Measurements from ENCODE around the gene LRP11. TPM values are rescaled to one million over a fixed set of nuclear protein-coding genes. Genes with fewer than 3 reads are reported as not detected.
"Not testable (repeated sequence)": the region's sequence is repeated elsewhere in the genome, so short reads cannot be mapped to it uniquely, and the experiment has no call there.

LRP11 gene
- total RNA-seq, 4 donors from 2014 or later: 56.0 to 98.3 (median 78.4) TPM

DNA sequence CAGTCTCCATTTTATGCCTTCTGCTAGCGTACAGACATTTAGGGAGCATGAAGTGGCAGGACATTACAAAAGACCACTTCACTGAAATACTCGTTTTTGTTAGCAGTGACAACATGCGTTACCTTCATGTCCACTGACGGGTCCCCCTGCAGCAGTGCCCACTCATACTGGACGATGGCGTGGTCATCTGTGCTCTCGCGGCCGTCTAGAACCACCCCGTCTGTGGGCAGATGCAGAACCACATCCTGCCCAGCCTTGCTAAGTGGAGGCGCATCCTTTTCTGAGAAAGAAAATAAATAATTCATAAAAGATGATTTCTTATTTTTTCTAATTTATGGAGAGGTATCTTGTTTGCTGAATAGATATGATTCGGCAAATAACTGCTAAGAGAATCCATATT lies 11.3 kb downstream of the LRP11 start:
- H3K4me3 ChIP-seq (ENCODE audit: low read depth, poor library complexity, severe bottlenecking): no peak overlapping the region
- intact Hi-C loops (cut with DNase I; ENCODE audit: low total_unique reads): no loop called here
- TF ChIP-seq, protein P1, sequence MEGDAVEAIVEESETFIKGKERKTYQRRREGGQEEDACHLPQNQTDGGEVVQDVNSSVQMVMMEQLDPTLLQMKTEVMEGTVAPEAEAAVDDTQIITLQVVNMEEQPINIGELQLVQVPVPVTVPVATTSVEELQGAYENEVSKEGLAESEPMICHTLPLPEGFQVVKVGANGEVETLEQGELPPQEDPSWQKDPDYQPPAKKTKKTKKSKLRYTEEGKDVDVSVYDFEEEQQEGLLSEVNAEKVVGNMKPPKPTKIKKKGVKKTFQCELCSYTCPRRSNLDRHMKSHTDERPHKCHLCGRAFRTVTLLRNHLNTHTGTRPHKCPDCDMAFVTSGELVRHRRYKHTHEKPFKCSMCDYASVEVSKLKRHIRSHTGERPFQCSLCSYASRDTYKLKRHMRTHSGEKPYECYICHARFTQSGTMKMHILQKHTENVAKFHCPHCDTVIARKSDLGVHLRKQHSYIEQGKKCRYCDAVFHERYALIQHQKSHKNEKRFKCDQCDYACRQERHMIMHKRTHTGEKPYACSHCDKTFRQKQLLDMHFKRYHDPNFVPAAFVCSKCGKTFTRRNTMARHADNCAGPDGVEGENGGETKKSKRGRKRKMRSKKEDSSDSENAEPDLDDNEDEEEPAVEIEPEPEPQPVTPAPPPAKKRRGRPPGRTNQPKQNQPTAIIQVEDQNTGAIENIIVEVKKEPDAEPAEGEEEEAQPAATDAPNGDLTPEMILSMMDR (IDR thresholded peaks at IDR 0.05): no peak
- no peak for TF ChIP-seq POLR2A (IDR thresholded peaks at IDR 0.05)
- no peak for DNase-seq (ENCODE audit: low spot score in 2 of 2)
- WGBS, 2 donors: 84 to 88% methylated on average over 12 of the region's 12 CpGs

DNA sequence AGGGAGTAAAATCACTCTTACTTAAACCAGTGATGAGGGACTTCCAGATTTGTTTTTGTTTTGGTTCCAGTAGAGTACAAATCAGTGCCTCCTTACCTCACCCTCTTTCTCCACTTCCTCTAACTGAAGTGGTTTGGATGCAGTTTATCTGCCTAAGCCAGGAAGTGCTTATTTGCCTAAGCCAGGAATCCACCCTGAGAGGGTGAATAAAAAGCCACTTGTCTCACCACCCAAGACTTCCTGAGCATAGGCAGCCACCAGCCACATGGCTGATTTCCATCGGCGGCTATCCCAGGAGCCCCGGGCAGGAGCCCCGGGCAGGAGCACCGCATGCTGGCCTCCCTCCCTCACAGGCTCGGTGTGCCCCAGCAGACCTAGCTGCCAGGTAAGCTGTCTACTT lies 12.0 kb downstream of the LRP11 start:
- no peak overlapping the region for H3K4me3 ChIP-seq (ENCODE audit: low read depth, poor library complexity, severe bottlenecking)
- DNase-seq (ENCODE audit: low spot score in 2 of 2): no peak
- intact Hi-C loops (cut with DNase I; ENCODE audit: low total_unique reads): no loop called here
- TF ChIP-seq, protein P1 (IDR thresholded peaks at IDR 0.05): no peak
- no peak for TF ChIP-seq POLR2A (IDR thresholded peaks at IDR 0.05)
- WGBS, 2 donors: 37 to 43% methylated on average over 6 of the region's 6 CpGs

DNA sequence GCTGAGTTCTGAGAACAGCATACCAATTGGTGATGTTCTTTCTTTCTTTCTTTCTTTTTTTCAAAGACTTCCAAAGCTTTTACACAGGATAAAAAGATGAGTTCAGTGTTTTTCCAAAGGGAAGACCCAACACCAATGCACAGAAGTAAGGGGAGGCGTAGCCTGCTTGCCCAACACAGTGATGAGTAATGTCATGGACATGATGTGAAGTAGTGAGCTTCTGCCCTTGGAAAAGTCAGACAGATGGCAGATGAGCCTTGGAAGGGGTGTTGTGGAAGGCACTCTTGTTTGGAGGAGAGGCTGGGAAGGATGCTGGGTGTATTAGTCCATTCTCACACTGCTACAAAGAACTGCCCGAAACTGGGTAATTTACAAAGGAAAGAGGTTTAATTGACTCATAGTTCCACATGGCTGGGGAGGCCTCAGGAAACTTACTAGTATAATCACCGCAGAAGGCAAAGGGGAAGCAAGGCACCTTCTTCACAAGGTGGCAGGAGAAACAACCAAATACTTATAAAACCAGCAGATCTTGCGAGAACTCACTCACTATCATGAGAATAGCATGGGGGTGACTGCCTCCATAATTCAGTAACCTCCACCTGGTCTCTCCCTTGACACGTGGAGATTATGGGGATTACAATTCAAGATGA lies 12.6 kb downstream of the LRP11 start:
- H3K4me3 ChIP-seq (ENCODE audit: low read depth, poor library complexity, severe bottlenecking): no peak overlapping the region
- intact Hi-C loops (cut with DNase I; ENCODE audit: low total_unique reads): no loop called here
- 85 to 90% methylated on average over 5 of the region's 5 CpGs for whole genome bisulfite sequencing, 2 donors
- DNase-seq (ENCODE audit: low spot score in 2 of 2): no peak
- TF ChIP-seq, protein P1 (IDR thresholded peaks at IDR 0.05): no peak
- TF ChIP-seq POLR2A (IDR thresholded peaks at IDR 0.05): no peak

DNA sequence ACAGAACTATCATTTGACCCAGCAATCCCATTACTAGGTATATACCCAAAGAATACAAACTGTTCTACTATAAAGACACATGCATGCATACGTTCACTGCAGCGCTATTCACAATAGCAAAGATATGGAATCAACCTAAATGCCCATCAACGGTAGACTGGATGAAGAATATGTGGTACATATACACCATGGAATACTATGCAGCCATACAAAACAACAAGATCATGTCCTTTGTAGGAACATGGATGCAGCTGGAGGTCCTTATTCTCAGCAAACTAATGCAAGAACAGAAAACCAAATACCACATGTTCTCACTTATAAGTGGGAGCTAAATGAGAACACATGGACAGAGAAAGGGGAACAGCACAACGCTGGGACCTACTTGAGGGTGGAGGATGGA lies 15.8 kb downstream of the LRP11 start:
- DNase-seq (ENCODE audit: low spot score in 2 of 2); H3K4me3 ChIP-seq (ENCODE audit: low read depth, poor library complexity, severe bottlenecking): not testable (repeated sequence)

DNA sequence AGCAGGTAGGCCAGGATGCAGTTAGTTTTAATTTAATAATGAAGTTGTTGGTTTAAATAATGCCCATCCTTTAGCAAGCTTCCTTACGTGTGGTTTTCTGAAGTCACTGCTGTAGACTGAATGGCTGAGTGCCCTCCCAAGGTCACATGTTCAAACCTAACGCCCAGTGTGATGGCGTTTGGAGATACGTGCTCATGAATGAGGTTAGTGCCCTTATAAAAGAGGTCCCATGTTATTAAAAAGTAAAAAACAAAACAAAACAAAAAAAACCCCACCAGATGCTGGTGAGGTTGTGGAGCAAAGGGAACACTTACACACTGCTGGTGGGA lies 16.3 kb downstream of the LRP11 start:
- intact Hi-C loops (cut with DNase I; ENCODE audit: low total_unique reads): no loop called here
- DNase-seq (ENCODE audit: low spot score in 2 of 2): no peak
- H3K4me3 ChIP-seq (ENCODE audit: low read depth, poor library complexity, severe bottlenecking): no peak overlapping the region
- WGBS, 2 donors: 49 to 50% methylated on average over 4 of the region's 4 CpGs
- TF ChIP-seq POLR2A (IDR thresholded peaks at IDR 0.05): no peak
- TF ChIP-seq, protein P1 (IDR thresholded peaks at IDR 0.05): no peak

More for the DNA sequence above, 15.8 kb downstream of the LRP11 start:
- intact Hi-C loops (cut with DNase I; ENCODE audit: low total_unique reads): not testable (repeated sequence)
- WGBS, 2 donors: 61 to 80% methylated on average over 4 of the region's 4 CpGs

DNA sequence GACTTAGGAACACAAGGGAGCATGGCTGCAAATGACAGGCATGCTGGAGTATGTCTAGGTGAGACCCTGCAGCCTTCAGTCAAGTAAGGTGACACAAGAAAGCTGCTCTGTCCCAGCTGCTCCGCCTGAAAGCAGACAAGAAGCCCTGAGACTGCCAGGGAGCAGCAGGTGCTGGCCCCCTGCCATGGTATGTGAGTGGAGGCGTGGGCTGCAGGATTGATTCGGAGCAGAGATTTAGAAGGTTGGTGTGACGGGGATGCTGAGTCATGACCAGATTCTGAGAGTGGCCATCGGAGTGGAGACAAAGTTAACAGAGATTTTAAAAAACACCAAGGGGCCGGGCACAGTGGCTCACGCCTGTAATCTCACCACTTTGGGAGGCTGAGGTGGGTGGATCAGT lies 17.8 kb downstream of the LRP11 start:
- 65 to 67% methylated on average over 7 of the region's 7 CpGs for WGBS, 2 donors
- intact Hi-C loops (cut with DNase I; ENCODE audit: low total_unique reads): no loop called here
- TF ChIP-seq, protein P1 (IDR thresholded peaks at IDR 0.05): no peak
- no peak for TF ChIP-seq POLR2A (IDR thresholded peaks at IDR 0.05)
- no peak for DNase-seq (ENCODE audit: low spot score in 2 of 2)
- no peak overlapping the region for H3K4me3 ChIP-seq (ENCODE audit: low read depth, poor library complexity, severe bottlenecking)

Measured in lower leg skin (tissue), 4 donors.